H1 (cell line): ENCODE data around the gene PTPN1. TPM values are rescaled to one million over a fixed set of nuclear protein-coding genes. Genes with fewer than 3 reads are reported as not detected.
A peak's percentile ranks its signal among the peaks of the same experiment; 100 is the strongest.

ENCODE experiments used
- CTCF ChIA-PET: fragments of 300-600 bp; sonication (Branson Sonifier 250); formaldehyde crosslinking; loops from one replicate; lab custom pipeline; 2021; ENCODE audit not compliant: partially characterized antibody; lab: Charles Lee
- POLR2A ChIA-PET: fragments of 300-600 bp; sonication (Branson Sonifier 250); formaldehyde crosslinking; loops from one replicate; lab custom pipeline; 2021; ENCODE audit warnings: inconsistent platforms; ENCODE audit not compliant: partially characterized antibody; lab: Charles Lee
- DNase-seq, 2 experiments: peaks; one replicate each; pipeline versions ENCODE4 v3.0.0 to v3.0.0-alpha.2; 2010 to 2022; ENCODE audit warnings: low spot score in 2 of 2, low read depth in 1 of 2, mixed read lengths in 1 of 2
- FAIRE-seq: peaks from 2 replicates; lab custom pipeline; 2011; peaks lifted over from hg19 to GRCh38; lab: Jason Lieb, UNC
- H2AFZ ChIP-seq: 2 replicates; pipeline ENCODE4 v1.8.1; 2012; ENCODE audit warnings: low read length, inconsistent platforms
- H2AK5ac ChIP-seq: 2 replicates; pipeline ENCODE4 v1.6.1; 2013; ENCODE audit warnings: low read depth, low read length
- H2BK120ac ChIP-seq: replicated peaks from 2 replicates; pipeline ENCODE3; 2013; ENCODE audit warnings: low read depth, low read length, inconsistent platforms
- H2BK12ac ChIP-seq: 2 replicates; pipeline ENCODE4 v1.6.1; 2013; ENCODE audit warnings: low read depth, low read length
- H2BK15ac ChIP-seq: 2 replicates; pipeline ENCODE4 v1.6.1; 2013; ENCODE audit warnings: low read length
- H2BK20ac ChIP-seq: 2 replicates; pipeline ENCODE4 v1.6.1; 2013; ENCODE audit warnings: low read length
- H2BK5ac ChIP-seq: 2 replicates; pipeline ENCODE4 v1.6.1; 2013; ENCODE audit warnings: low read depth, low read length
- H3K14ac ChIP-seq: 2 replicates; pipeline ENCODE4 v1.6.1; 2013; ENCODE audit warnings: inconsistent platforms; ENCODE audit not compliant: insufficient read length
- H3K18ac ChIP-seq: 2 replicates; pipeline ENCODE4 v1.6.1; 2013; ENCODE audit warnings: low read length; ENCODE audit errors: extremely low read depth
- H3K23ac ChIP-seq: 2 replicates; pipeline ENCODE4 v1.6.1; 2013; ENCODE audit warnings: inconsistent platforms; ENCODE audit not compliant: insufficient read length
- H3K23me2 ChIP-seq: 2 replicates; pipeline ENCODE4 v1.6.1; 2013; ENCODE audit warnings: low read depth, low read length
- H3K27ac ChIP-seq: 2 replicates; pipeline ENCODE4 v1.6.1; 2011; ENCODE audit warnings: low read depth, low read length, inconsistent platforms
- H3K27me3 ChIP-seq, 4 experiments: replicated peaks in 1 of 4; 1 replicate in 1 of 4; 2 replicates in 3 of 4; pipeline versions ENCODE4 v1.6.1 to v1.8.1; 2011 to 2013; ENCODE audit warnings: low read length in 3 of 4, mild to moderate bottlenecking in 3 of 4, inconsistent platforms in 2 of 4, mixed read lengths in 2 of 4, moderate library complexity in 1 of 4; ENCODE audit not compliant: control insufficient read depth in 3 of 4, insufficient read depth in 3 of 4; ENCODE audit errors: extremely low read depth in 1 of 4
- H3K36me3 ChIP-seq, 4 experiments: 2 replicates each; pipeline versions ENCODE4 v1.6.1 to v1.8.1; 2011 to 2013; ENCODE audit warnings: mild to moderate bottlenecking in 4 of 4, low read length in 3 of 4, moderate library complexity in 2 of 4, control low read depth in 1 of 4, inconsistent platforms in 1 of 4; ENCODE audit not compliant: insufficient read depth in 4 of 4, control insufficient read depth in 2 of 4
- H3K4ac ChIP-seq: replicated peaks from 2 replicates; pipeline ENCODE3; 2013; ENCODE audit warnings: low read length, low read depth, mixed read lengths, inconsistent platforms; ENCODE audit not compliant: insufficient read length
- H3K4me1 ChIP-seq, 4 experiments: replicated peaks in 1 of 4; 1 replicate in 1 of 4; 2 replicates in 3 of 4; pipeline versions ENCODE4 v1.6.1 to v1.8.1; 2011 to 2013; ENCODE audit warnings: low read length in 3 of 4, inconsistent platforms in 2 of 4, mixed read lengths in 1 of 4; ENCODE audit not compliant: insufficient read depth in 4 of 4, control insufficient read depth in 3 of 4
- H3K4me2 ChIP-seq, 2 experiments: 2 replicates each; pipeline versions ENCODE4 v1.6.1 to v1.8.1; 2011 to 2013; ENCODE audit warnings: low read depth in 2 of 2, low read length in 2 of 2, control low read depth in 1 of 2, inconsistent platforms in 1 of 2, mild to moderate bottlenecking in 1 of 2; ENCODE audit not compliant: insufficient read depth in 1 of 2
- H3K4me3 ChIP-seq, 4 experiments: fragments of 200-600, 300-600 bp in 1 of 4; sonication (generic), shearing (Covaris generic), sonication (Bioruptor Twin) in 1 of 4; 2 replicates each; pipeline versions ENCODE4 v1.5.1 to v1.8.1; 2011 to 2016; ENCODE audit warnings: low read length in 4 of 4, low read depth in 3 of 4, control low read depth in 2 of 4, inconsistent platforms in 2 of 4, mild to moderate bottlenecking in 2 of 4, mixed read lengths in 1 of 4, moderate library complexity in 1 of 4; ENCODE audit not compliant: insufficient read depth in 2 of 4; ENCODE audit errors: extremely low read depth in 1 of 4
- H3K56ac ChIP-seq: replicated peaks from 2 replicates; pipeline ENCODE3; 2013; ENCODE audit warnings: low read depth, mild to moderate bottlenecking, mixed read lengths, low read length, inconsistent platforms; ENCODE audit not compliant: insufficient read length
- H3K79me1 ChIP-seq: 2 replicates; pipeline ENCODE4 v1.6.1; 2013; ENCODE audit warnings: low read depth, low read length, control low read depth
- H3K79me2 ChIP-seq, 2 experiments: 2 replicates each; pipeline versions ENCODE4 v1.6.1 to v1.8.1; 2012 to 2013; ENCODE audit warnings: low read length in 2 of 2, mild to moderate bottlenecking in 2 of 2, inconsistent platforms in 1 of 2; ENCODE audit not compliant: insufficient read depth in 2 of 2, control insufficient read depth in 1 of 2
- H3K9ac ChIP-seq, 4 experiments: replicated peaks in 1 of 4; 1 replicate in 1 of 4; 2 replicates in 3 of 4; pipeline versions ENCODE4 v1.6.1 to v1.8.1; 2011 to 2013; ENCODE audit warnings: low read depth in 3 of 4, low read length in 3 of 4, control low read depth in 2 of 4, mild to moderate bottlenecking in 2 of 4, moderate library complexity in 2 of 4, inconsistent platforms in 1 of 4; ENCODE audit errors: extremely low read depth in 1 of 4
- H3K9me3 ChIP-seq, 2 experiments: 2 replicates each; pipeline versions ENCODE4 v1.6.1 to v1.8.1; 2012 to 2013; ENCODE audit warnings: mild to moderate bottlenecking in 2 of 2, moderate library complexity in 2 of 2, control low read depth in 1 of 2, inconsistent platforms in 1 of 2, low read depth in 1 of 2, low read length in 1 of 2, mixed read lengths in 1 of 2; ENCODE audit not compliant: insufficient read depth in 2 of 2
- H4K20me1 ChIP-seq, 2 experiments: replicated peaks in 1 of 2; 2 replicates each; pipeline versions ENCODE3 to v1.8.1; 2011 to 2013; ENCODE audit warnings: inconsistent platforms in 2 of 2, low read length in 2 of 2, mild to moderate bottlenecking in 1 of 2; ENCODE audit not compliant: insufficient read depth in 2 of 2, control insufficient read depth in 1 of 2
- H4K5ac ChIP-seq: 2 replicates; pipeline ENCODE4 v1.6.1; 2013; ENCODE audit warnings: low read length, low read depth, mixed read lengths, inconsistent platforms; ENCODE audit not compliant: insufficient read length
- H4K8ac ChIP-seq: 2 replicates; pipeline ENCODE4 v1.8.0; 2013; ENCODE audit warnings: mild to moderate bottlenecking, moderate library complexity, low read length, inconsistent platforms; ENCODE audit not compliant: insufficient read depth; ENCODE audit errors: extremely low read depth
- H4K91ac ChIP-seq: replicated peaks from 2 replicates; pipeline ENCODE3; 2013; ENCODE audit warnings: low read length, mixed read lengths, inconsistent platforms; ENCODE audit not compliant: insufficient read length
- ASH2L ChIP-seq: fragments of 200-600, 300-600 bp; sonication (generic); IDR thresholded peaks from one replicate; pipeline ENCODE4 v1.7.1; 2017; ENCODE audit warnings: low read length
- HDAC2 ChIP-seq, 2 experiments: fragments of 300-600 bp in 1 of 2; sonication (generic) in 1 of 2; IDR thresholded peaks; 2 replicates each; pipeline ENCODE4 v1.6.1; 2011 to 2012; ENCODE audit warnings: low read depth in 2 of 2, low read length in 2 of 2, mild to moderate bottlenecking in 2 of 2, moderate library complexity in 2 of 2, borderline replicate concordance in 1 of 2, inconsistent platforms in 1 of 2
- JUND ChIP-seq: IDR thresholded peaks from 2 replicates; pipeline ENCODE4 v1.6.1; 2011; ENCODE audit warnings: mild to moderate bottlenecking, improper control_type of control experiment, low read length
- POLR2AphosphoS5 ChIP-seq: IDR thresholded peaks from 2 replicates; pipeline ENCODE4 v1.6.1; 2011; ENCODE audit warnings: low read depth, low read length
- RAD21 ChIP-seq, 2 experiments: IDR thresholded peaks in 1 of 2; conservative IDR thresholded peaks in 1 of 2; 2 replicates each; pipeline ENCODE4 v1.6.1; 2011; ENCODE audit warnings: low read depth in 2 of 2, low read length in 2 of 2, improper control_type of control experiment in 1 of 2, inconsistent platforms in 1 of 2, mild to moderate bottlenecking in 1 of 2, moderate library complexity in 1 of 2
- SIN3A ChIP-seq, 2 experiments: IDR thresholded peaks in 1 of 2; conservative IDR thresholded peaks in 1 of 2; 2 replicates each; pipeline ENCODE4 v1.6.1; 2011 to 2012; ENCODE audit warnings: low read length in 2 of 2, improper control_type of control experiment in 1 of 2, low read depth in 1 of 2, mild to moderate bottlenecking in 1 of 2
- SP2 ChIP-seq: IDR thresholded peaks from 2 replicates; pipeline ENCODE4 v1.6.1; 2012; ENCODE audit warnings: mild to moderate bottlenecking, low read length, inconsistent platforms
- SRF ChIP-seq: IDR thresholded peaks from 2 replicates; pipeline ENCODE4 v1.6.1; 2011; ENCODE audit warnings: mild to moderate bottlenecking, low read depth, low read length, moderate library complexity
- TAF1 ChIP-seq: IDR thresholded peaks from 2 replicates; pipeline ENCODE4 v1.6.1; 2011; ENCODE audit warnings: mild to moderate bottlenecking, low read depth, low read length
- TBP ChIP-seq: IDR thresholded peaks from 2 replicates; pipeline ENCODE4 v1.6.1; 2011; ENCODE audit warnings: low read depth, low read length, improper control_type of control experiment
- TEAD4 ChIP-seq: IDR thresholded peaks from 2 replicates; pipeline ENCODE4 v1.6.1; 2012; ENCODE audit warnings: low read depth, low read length, inconsistent platforms, mixed read lengths
- ZNF274 ChIP-seq: IDR thresholded peaks from 2 replicates; pipeline ENCODE4 v1.7.0; 2012; ENCODE audit warnings: low read length, borderline replicate concordance; ENCODE audit errors: extremely low read depth
- WGBS, 2 experiments: shearing (Covaris generic) in 1 of 2; methylation state at CpG; one replicate each; pipeline versions ENCODE4 v1.1.6 to v1.1.7; 2013 to 2015; ENCODE audit warnings: low lambda C conversion rate in 2 of 2, mixed read lengths in 2 of 2, inconsistent platforms in 1 of 2, low coverage in 1 of 2, missing lambda C conversion rate in 1 of 2; ENCODE audit not compliant: insufficient replicate concordance in 2 of 2, insufficient coverage in 1 of 2, insufficient read length in 1 of 2; ENCODE audit errors: extremely low coverage in 1 of 2, missing lambda C conversion rate in 1 of 2; 5-methylcytosine and 5-hydroxymethylcytosine counted together
- polyA plus RNA-seq, 7 experiments: library from polyadenylated mRNA; depleted of rRNA in 3 of 7; stranded (reverse) in 5 of 7; unstranded in 2 of 7; fragments of >200 nt in 5 of 7; fragments of 200-250 nt in 2 of 7; gene quantifications; 1 replicate in 5 of 7; 2 replicates in 1 of 7; 4 replicates in 1 of 7; pipeline versions ENCODE4 v1.2.1 to v1.2.3, GENCODE V29; 2011 to 2013; ENCODE audit warnings: missing spikeins in 2 of 7, mixed read lengths in 2 of 7
- total RNA-seq: library from RNA; stranded (reverse); fragmentation: NEBNext Ultra II Directional; extraction: Animal tissue kit (Norgen Biotek cat#: 25700); gene quantifications from 2 replicates; pipeline ENCODE4 v1.2.1, GENCODE V29; 2021
- TF ChIP-seq, protein P1 (sequence below): IDR thresholded peaks from 2 replicates; pipeline ENCODE4 v1.6.1; 2011; ENCODE audit warnings: low read length, improper control_type of control experiment

PTPN1 gene
- total and polyA plus RNA-seq, 2 of the 8 experiments (the other 6 are each of a cell fraction or from before 2014, with no cell fraction given), result 18.6 to 32.1 TPM

DNA sequence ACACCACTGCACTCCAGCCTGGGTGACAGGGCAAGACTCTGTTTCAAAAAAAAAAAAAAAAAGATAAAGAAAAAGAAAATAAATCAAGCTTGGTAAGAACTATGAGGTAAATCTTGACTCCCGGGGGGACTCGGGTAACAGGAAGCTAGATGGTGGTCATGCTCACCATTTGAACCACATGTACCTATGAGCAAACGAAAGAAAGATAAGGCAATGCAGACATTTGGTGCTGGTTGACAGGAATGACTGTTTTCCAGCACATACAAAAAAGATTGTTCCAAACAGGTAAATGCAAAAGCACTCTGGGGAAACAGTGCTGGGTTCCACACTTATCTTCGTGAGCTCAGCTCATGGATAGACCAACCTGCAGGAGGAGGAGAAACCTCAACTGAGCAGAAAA is 22.8 kb upstream of the PTPN1 start:
- WGBS, 2 experiments, result 92% methylated on average over 4 of the region's 4 CpGs; no CpG with 5 or more reads in 1 of the 2 experiments
- H4K20me1 ChIP-seq, result no peaks in the 10 kb centered on the region
- no peak overlapping the region for H3K9ac ChIP-seq
- H4K91ac ChIP-seq, result no peak overlapping the region
- no peak overlapping the region for H2AK5ac ChIP-seq
- no peak overlapping the region for H3K4ac ChIP-seq
- no peak overlapping the region for H2AFZ ChIP-seq
- no peak overlapping the region for H3K14ac ChIP-seq
- no peak overlapping the region for H3K4me2 ChIP-seq
- H3K18ac ChIP-seq, result no peak overlapping the region
- H3K27me3 ChIP-seq, result no peaks in the 10 kb centered on the region
- FAIRE-seq (no peak), DNase-seq (no peak)
- H3K27ac ChIP-seq, result no peak overlapping the region
- no peak overlapping the region for H3K23ac ChIP-seq
- H3K23me2 ChIP-seq, result no peaks in the 10 kb centered on the region; the same call in 1 of the 2 replicates
- 0 out of 4 replicates have a peak, but pooled peaks cover 0 to 3% of the 10 kb centered on the region in 2 experiments for H3K9me3 ChIP-seq
- H3K4me3 ChIP-seq, result no peak overlapping the region
- no peaks in the 10 kb centered on the region for H3K36me3 ChIP-seq
- H2BK12ac ChIP-seq, result no peak overlapping the region
- no peak overlapping the region for H2BK120ac ChIP-seq
- H3K79me1 ChIP-seq, result no peaks in the 10 kb centered on the region
- no peaks in the 10 kb centered on the region for H3K4me1 ChIP-seq
- no peak overlapping the region for H2BK5ac ChIP-seq
- H2BK15ac ChIP-seq, result 0 out of 2 replicates have a peak overlapping the region, but pooled peaks have one; percentile 61
- ChIA-PET POLR2A (interaction anchor here (0.6 to 1.3 kb wide), 3 partner anchors 26 to 171 kb away, joined by 3 read pairs; no protein-coding TSS in a partner anchor), CTCF (interaction anchor here (1.5 to 3.3 kb wide), 4 partner anchors 9 to 101 kb away, joined by 4 to 23 read pairs (median 8); no protein-coding TSS in a partner anchor)
- H2BK20ac ChIP-seq, result no peak overlapping the region
- H4K8ac ChIP-seq, result no peak overlapping the region
- no peak overlapping the region for H4K5ac ChIP-seq
- no peak overlapping the region for H3K56ac ChIP-seq
- H3K79me2 ChIP-seq, result no peaks in the 10 kb centered on the region
- TF ChIP-seq SP2 (no peak), HDAC2 (IDR thresholded peaks at IDR 0.05; ENCODE audit: borderline replicate concordance in 1 of 2, low read depth in 2 of 2, low read length in 2 of 2) (no peak), TAF1 (no peak), ASH2L (no peak), JUND (no peak), TBP (no peak), ZNF274 (no peak), POLR2AphosphoS5 (no peak), TEAD4 (no peak), SIN3A (conservative IDR thresholded peaks at IDR 0.05 in 1 of 2, IDR thresholded peaks at IDR 0.05 in 1 of 2; ENCODE audit: low read depth in 1 of 2, low read length in 2 of 2) (no peak), RAD21 (IDR thresholded peaks at IDR 0.05 in 1 of 2, conservative IDR thresholded peaks at IDR 0.05 in 1 of 2; ENCODE audit: low read depth in 2 of 2, low read length in 2 of 2) (no peak), SRF (no peak)
- TF ChIP-seq, protein P1, sequence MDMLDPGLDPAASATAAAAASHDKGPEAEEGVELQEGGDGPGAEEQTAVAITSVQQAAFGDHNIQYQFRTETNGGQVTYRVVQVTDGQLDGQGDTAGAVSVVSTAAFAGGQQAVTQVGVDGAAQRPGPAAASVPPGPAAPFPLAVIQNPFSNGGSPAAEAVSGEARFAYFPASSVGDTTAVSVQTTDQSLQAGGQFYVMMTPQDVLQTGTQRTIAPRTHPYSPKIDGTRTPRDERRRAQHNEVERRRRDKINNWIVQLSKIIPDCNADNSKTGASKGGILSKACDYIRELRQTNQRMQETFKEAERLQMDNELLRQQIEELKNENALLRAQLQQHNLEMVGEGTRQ, result no peak
